ENCODE data around the gene CEP350. TPM values are rescaled to one million over a fixed set of nuclear protein-coding genes. Genes with fewer than 3 reads are reported as not detected.

The CEP350 gene
- total RNA-seq, 1 donor from 2014 or later = 42.2 TPM

- H3K27me3 Mint-ChIP-seq (ENCODE audit: unreplicated experiment) = no peaks in the 10 kb centered on the region
- H3K4me1 Mint-ChIP-seq (ENCODE audit: unreplicated experiment) = peaks cover 13% of the 10 kb centered on the region
- no peaks in the 10 kb centered on the region for H3K9me3 Mint-ChIP-seq (ENCODE audit: unreplicated experiment)
- H3K36me3 Mint-ChIP-seq (ENCODE audit: unreplicated experiment) = peaks cover 45% of the 10 kb centered on the region
- H3K27ac Mint-ChIP-seq (ENCODE audit: unreplicated experiment) = no peak overlapping the region
- DNase-seq (ENCODE audit: extremely low spot score, unreplicated experiment) = no peak
- H3K4me3 Mint-ChIP-seq (ENCODE audit: unreplicated experiment) = no peak overlapping the region
- no peak for TF ChIP-seq CTCF (IDR thresholded peaks at IDR 0.05)
These were observed 107.9 kb downstream of the CEP350 start for GRCh38 chr1:180062452-180062971.

- Mint-ChIP-seq H3K4me3 (ENCODE audit: unreplicated experiment) (no peak overlapping the region), H3K36me3 (ENCODE audit: unreplicated experiment) (peaks cover 48% of the 10 kb centered on the region), H3K9me3 (ENCODE audit: unreplicated experiment) (no peaks in the 10 kb centered on the region), H3K27me3 (ENCODE audit: unreplicated experiment) (no peaks in the 10 kb centered on the region), H3K4me1 (ENCODE audit: unreplicated experiment) (no peaks in the 10 kb centered on the region), H3K27ac (ENCODE audit: unreplicated experiment) (no peak overlapping the region)
- TF ChIP-seq CTCF (IDR thresholded peaks at IDR 0.05) = no peak
- no peak for DNase-seq (ENCODE audit: extremely low spot score, unreplicated experiment)
These were observed 110.8 kb downstream of the CEP350 start for GRCh38 chr1:180065408-180065807.

- Mint-ChIP-seq H3K4me1 (ENCODE audit: unreplicated experiment) (no peaks in the 10 kb centered on the region), H3K36me3 (ENCODE audit: unreplicated experiment) (peaks cover 51% of the 10 kb centered on the region), H3K27ac (ENCODE audit: unreplicated experiment) (no peak overlapping the region), H3K9me3 (ENCODE audit: unreplicated experiment) (no peaks in the 10 kb centered on the region), H3K4me3 (ENCODE audit: unreplicated experiment) (no peak overlapping the region), H3K27me3 (ENCODE audit: unreplicated experiment) (no peaks in the 10 kb centered on the region)
- no peak for TF ChIP-seq CTCF (IDR thresholded peaks at IDR 0.05)
- no peak for DNase-seq (ENCODE audit: extremely low spot score, unreplicated experiment)
These were observed 111.5 kb downstream of the CEP350 start for GRCh38 chr1:180066150-180066549.

GRCh38 chr1:180070286-180070685 is 115.7 kb downstream of the CEP350 start:
- Mint-ChIP-seq H3K27me3 (ENCODE audit: unreplicated experiment) (no peaks in the 10 kb centered on the region), H3K4me3 (ENCODE audit: unreplicated experiment) (no peak overlapping the region), H3K27ac (ENCODE audit: unreplicated experiment) (no peak overlapping the region), H3K36me3 (ENCODE audit: unreplicated experiment) (peaks cover 48% of the 10 kb centered on the region), H3K9me3 (ENCODE audit: unreplicated experiment) (no peaks in the 10 kb centered on the region), H3K4me1 (ENCODE audit: unreplicated experiment) (no peaks in the 10 kb centered on the region)
- DNase-seq (ENCODE audit: extremely low spot score, unreplicated experiment) = no peak
- TF ChIP-seq CTCF (IDR thresholded peaks at IDR 0.05) = no peak

GRCh38 chr1:180071759-180072158 is 117.1 kb downstream of the CEP350 start:
- TF ChIP-seq CTCF (IDR thresholded peaks at IDR 0.05) = no peak
- Mint-ChIP-seq H3K4me1 (ENCODE audit: unreplicated experiment) (no peaks in the 10 kb centered on the region), H3K27me3 (ENCODE audit: unreplicated experiment) (no peaks in the 10 kb centered on the region)

More at GRCh38 chr1:180071759-180072158, 117.1 kb downstream of the CEP350 start:
- DNase-seq (ENCODE audit: extremely low spot score, unreplicated experiment) = no peak
- Mint-ChIP-seq H3K9me3 (ENCODE audit: unreplicated experiment) (no peaks in the 10 kb centered on the region), H3K36me3 (ENCODE audit: unreplicated experiment) (peaks cover 47% of the 10 kb centered on the region), H3K4me3 (ENCODE audit: unreplicated experiment) (no peak overlapping the region), H3K27ac (ENCODE audit: unreplicated experiment) (no peak overlapping the region)

All from osteocyte (in vitro differentiated cells).